GM18499 (cell line): ENCODE results near the gene SPECC1.

Experiments
- ATAC-seq: cut with Tn5 transposase; IDR thresholded peaks from one replicate; pipeline ENCODE4 v1.9.1; 2021; ENCODE audit warnings: moderate number of reproducible peaks; ENCODE audit not compliant: insufficient read depth, unreplicated experiment

SPECC1 gene

GRCh38 chr17:20197272-20197926, 188.2 kb downstream of the SPECC1 start:
- ATAC-seq = no peak

- no peak for ATAC-seq
Observed at GRCh38 chr17:20200016-20200795, 191.0 kb downstream of the SPECC1 start.

GRCh38 chr17:20200865-20201458, 191.8 kb downstream of the SPECC1 start:
- no peak for ATAC-seq

- ATAC-seq = no peak
Observed at GRCh38 chr17:20202141-20202621, 193.0 kb downstream of the SPECC1 start.

GRCh38 chr17:20203018-20203417, 193.9 kb downstream of the SPECC1 start:
- ATAC-seq = no peak

GRCh38 chr17:20203761-20204263, 194.7 kb downstream of the SPECC1 start:
- no peak for ATAC-seq

GRCh38 chr17:20205609-20206008, 196.4 kb downstream of the SPECC1 start:
- no peak for ATAC-seq

- no peak for ATAC-seq
Observed at GRCh38 chr17:20206068-20206467, 196.9 kb downstream of the SPECC1 start.

GRCh38 chr17:20206591-20206990, 197.4 kb downstream of the SPECC1 start:
- no peak for ATAC-seq

- no peak for ATAC-seq
Observed at GRCh38 chr17:20207262-20207985, 198.3 kb downstream of the SPECC1 start.

GRCh38 chr17:20208717-20209116, 199.6 kb downstream of the SPECC1 start:
- no peak for ATAC-seq

- no peak for ATAC-seq
Observed at GRCh38 chr17:20210180-20210579, 201.0 kb downstream of the SPECC1 start.

GRCh38 chr17:20210614-20211013, 201.5 kb downstream of the SPECC1 start:
- ATAC-seq = no peak

- ATAC-seq = no peak
Observed at GRCh38 chr17:20211246-20211645, 202.1 kb downstream of the SPECC1 start.

- ATAC-seq = no peak
Observed at GRCh38 chr17:20213449-20213848, 204.3 kb downstream of the SPECC1 start.

GRCh38 chr17:20214794-20215193, 205.6 kb downstream of the SPECC1 start:
- no peak for ATAC-seq

GRCh38 chr17:20216154-20216815, 207.1 kb downstream of the SPECC1 start:
- ATAC-seq = no peak

- ATAC-seq = no peak
Observed at GRCh38 chr17:20216853-20217252, 207.7 kb downstream of the SPECC1 start.

- no peak for ATAC-seq
Observed at GRCh38 chr17:20217677-20218076, 208.5 kb downstream of the SPECC1 start.

- ATAC-seq = no peak
Observed at GRCh38 chr17:20218272-20218671, 209.1 kb downstream of the SPECC1 start.
